ENCODE results near the gene HTT-AS. TPM values are rescaled to one million over a fixed set of nuclear protein-coding genes. Genes with fewer than 3 reads are reported as not detected.

HTT-AS gene
- total and polyA plus RNA-seq, 4 donors: not detected

GRCh38 chr4:3069661-3070199 is 4.6 kb downstream of the HTT-AS start:
- Histone ChIP-seq H3K27ac (ENCODE audit: low read depth in 1 of 2, low read length in 2 of 2) (no peak overlapping the region), H3K4me3 (ENCODE audit: low read length in 2 of 2) (no peak overlapping the region), H3K9me3 (ENCODE audit: control insufficient read depth, low read length) (no peaks in the 10 kb centered on the region), H3K4me1 (ENCODE audit: control insufficient read depth in 1 of 2, insufficient read depth in 2 of 2, low read length in 2 of 2) (no peaks in the 10 kb centered on the region), H3K36me3 (ENCODE audit: control insufficient read depth in 1 of 2, insufficient read depth in 2 of 2, low read length in 1 of 2) (no peaks in the 10 kb centered on the region), H3K27me3 (ENCODE audit: control insufficient read depth in 1 of 2, insufficient read depth in 2 of 2, low read length in 1 of 2) (no peaks in the 10 kb centered on the region)
- 83% methylated on average over 16 of the region's 16 CpGs for WGBS, 2 donors
- intact Hi-C loops (cut with DNase I): no loop called here
- DNase-seq: no peak
- no peak for ATAC-seq (ENCODE audit: low FRiP score)

- no peaks in the 10 kb centered on the region for H3K36me3 ChIP-seq (ENCODE audit: control insufficient read depth in 1 of 2, insufficient read depth in 2 of 2, low read length in 1 of 2)
- intact Hi-C loops (cut with DNase I): no loop called here
- DNase-seq (no peak), ATAC-seq (ENCODE audit: low FRiP score) (no peak)
- H3K4me3 ChIP-seq (ENCODE audit: low read length in 2 of 2): no peak overlapping the region
- 86 to 89% methylated on average over 6 of the region's 6 CpGs for WGBS, 2 donors
- H3K4me1 ChIP-seq (ENCODE audit: control insufficient read depth in 1 of 2, insufficient read depth in 2 of 2, low read length in 2 of 2): no peaks in the 10 kb centered on the region
- H3K27me3 ChIP-seq (ENCODE audit: control insufficient read depth in 1 of 2, insufficient read depth in 2 of 2, low read length in 1 of 2): no peaks in the 10 kb centered on the region
- no peaks in the 10 kb centered on the region for H3K9me3 ChIP-seq (ENCODE audit: control insufficient read depth, low read length)
- H3K27ac ChIP-seq (ENCODE audit: low read depth in 1 of 2, low read length in 2 of 2): no peak overlapping the region
Measured at GRCh38 chr4:3067473-3068001, 6.8 kb downstream of the HTT-AS start.

- no peak for ATAC-seq (ENCODE audit: low FRiP score)
- H3K4me1 ChIP-seq (ENCODE audit: control insufficient read depth in 1 of 2, insufficient read depth in 2 of 2, low read length in 2 of 2): no peaks in the 10 kb centered on the region
- H3K27ac ChIP-seq (ENCODE audit: low read depth in 1 of 2, low read length in 2 of 2): no peak overlapping the region
- DNase-seq: no peak
- no peaks in the 10 kb centered on the region for H3K27me3 ChIP-seq (ENCODE audit: control insufficient read depth in 1 of 2, insufficient read depth in 2 of 2, low read length in 1 of 2)
- intact Hi-C loops (cut with DNase I): no loop called here
- H3K9me3 ChIP-seq (ENCODE audit: control insufficient read depth, low read length): no peaks in the 10 kb centered on the region
- no peak overlapping the region for H3K4me3 ChIP-seq (ENCODE audit: low read length in 2 of 2)
- no peaks in the 10 kb centered on the region for H3K36me3 ChIP-seq (ENCODE audit: control insufficient read depth in 1 of 2, insufficient read depth in 2 of 2, low read length in 1 of 2)
- 88% methylated on average over 6 of the region's 6 CpGs for WGBS, 2 donors
Measured at GRCh38 chr4:3066836-3067400, 7.4 kb downstream of the HTT-AS start.

- Histone ChIP-seq H3K9me3 (ENCODE audit: control insufficient read depth, low read length) (no peaks in the 10 kb centered on the region), H3K36me3 (ENCODE audit: control insufficient read depth in 1 of 2, insufficient read depth in 2 of 2, low read length in 1 of 2) (no peaks in the 10 kb centered on the region), H3K27ac (ENCODE audit: low read depth in 1 of 2, low read length in 2 of 2) (no peak overlapping the region), H3K4me3 (ENCODE audit: low read length in 2 of 2) (no peak overlapping the region), H3K4me1 (ENCODE audit: control insufficient read depth in 1 of 2, insufficient read depth in 2 of 2, low read length in 2 of 2) (no peaks in the 10 kb centered on the region), H3K27me3 (ENCODE audit: control insufficient read depth in 1 of 2, insufficient read depth in 2 of 2, low read length in 1 of 2) (no peaks in the 10 kb centered on the region)
- no peak for DNase-seq
- no peak for ATAC-seq (ENCODE audit: low FRiP score)
- WGBS, 2 donors: 90 to 95% methylated on average over 3 of the region's 3 CpGs
- intact Hi-C loops (cut with DNase I): no loop called here
Measured at GRCh38 chr4:3065551-3065950, 8.8 kb downstream of the HTT-AS start.

GRCh38 chr4:3062471-3062870 is 11.9 kb downstream of the HTT-AS start:
- 89 to 91% methylated on average over 12 of the region's 12 CpGs for WGBS, 2 donors
- Histone ChIP-seq H3K27ac (ENCODE audit: low read depth in 1 of 2, low read length in 2 of 2) (no peak overlapping the region), H3K36me3 (ENCODE audit: control insufficient read depth in 1 of 2, insufficient read depth in 2 of 2, low read length in 1 of 2) (no peaks in the 10 kb centered on the region), H3K9me3 (ENCODE audit: control insufficient read depth, low read length) (no peaks in the 10 kb centered on the region), H3K27me3 (ENCODE audit: control insufficient read depth in 1 of 2, insufficient read depth in 2 of 2, low read length in 1 of 2) (no peaks in the 10 kb centered on the region), H3K4me3 (ENCODE audit: low read length in 2 of 2) (no peak overlapping the region), H3K4me1 (ENCODE audit: control insufficient read depth in 1 of 2, insufficient read depth in 2 of 2, low read length in 2 of 2) (no peaks in the 10 kb centered on the region)
- intact Hi-C loops (cut with DNase I): no loop called here
- no peak for ATAC-seq (ENCODE audit: low FRiP score)
- no peak for DNase-seq

- 89 to 90% methylated on average over 6 of the region's 6 CpGs for WGBS, 2 donors
- H3K27me3 ChIP-seq (ENCODE audit: control insufficient read depth in 1 of 2, insufficient read depth in 2 of 2, low read length in 1 of 2): no peaks in the 10 kb centered on the region
- no peak overlapping the region for H3K27ac ChIP-seq (ENCODE audit: low read depth in 1 of 2, low read length in 2 of 2)
- intact Hi-C loops (cut with DNase I): no loop called here
- no peaks in the 10 kb centered on the region for H3K4me1 ChIP-seq (ENCODE audit: control insufficient read depth in 1 of 2, insufficient read depth in 2 of 2, low read length in 2 of 2)
- ATAC-seq (ENCODE audit: low FRiP score): no peak
- no peak overlapping the region for H3K4me3 ChIP-seq (ENCODE audit: low read length in 2 of 2)
- no peak for DNase-seq
- no peaks in the 10 kb centered on the region for H3K9me3 ChIP-seq (ENCODE audit: control insufficient read depth, low read length)
- no peaks in the 10 kb centered on the region for H3K36me3 ChIP-seq (ENCODE audit: control insufficient read depth in 1 of 2, insufficient read depth in 2 of 2, low read length in 1 of 2)
Measured at GRCh38 chr4:3060946-3061345, 13.4 kb downstream of the HTT-AS start.

GRCh38 chr4:3059943-3060342 is 14.4 kb downstream of the HTT-AS start:
- Histone ChIP-seq H3K27ac (ENCODE audit: low read depth in 1 of 2, low read length in 2 of 2) (no peak overlapping the region), H3K36me3 (ENCODE audit: control insufficient read depth in 1 of 2, insufficient read depth in 2 of 2, low read length in 1 of 2) (peaks cover 0 to 4% of the 10 kb centered on the region in 2 donors), H3K4me3 (ENCODE audit: low read length in 2 of 2) (no peak overlapping the region), H3K4me1 (ENCODE audit: control insufficient read depth in 1 of 2, insufficient read depth in 2 of 2, low read length in 2 of 2) (no peaks in the 10 kb centered on the region), H3K27me3 (ENCODE audit: control insufficient read depth in 1 of 2, insufficient read depth in 2 of 2, low read length in 1 of 2) (no peaks in the 10 kb centered on the region), H3K9me3 (ENCODE audit: control insufficient read depth, low read length) (no peaks in the 10 kb centered on the region)
- WGBS, 2 donors: 83 to 87% methylated on average over 6 of the region's 6 CpGs
- no peak for DNase-seq
- ATAC-seq (ENCODE audit: low FRiP score): no peak
- intact Hi-C loops (cut with DNase I): no loop called here

- Histone ChIP-seq H3K9me3 (ENCODE audit: control insufficient read depth, low read length) (no peaks in the 10 kb centered on the region), H3K27me3 (ENCODE audit: control insufficient read depth in 1 of 2, insufficient read depth in 2 of 2, low read length in 1 of 2) (no peaks in the 10 kb centered on the region), H3K4me3 (ENCODE audit: low read length in 2 of 2) (no peak overlapping the region), H3K4me1 (ENCODE audit: control insufficient read depth in 1 of 2, insufficient read depth in 2 of 2, low read length in 2 of 2) (no peaks in the 10 kb centered on the region), H3K27ac (ENCODE audit: low read depth in 1 of 2, low read length in 2 of 2) (no peak overlapping the region), H3K36me3 (ENCODE audit: control insufficient read depth in 1 of 2, insufficient read depth in 2 of 2, low read length in 1 of 2) (peaks cover 0 to 4% of the 10 kb centered on the region in 2 donors)
- DNase-seq (no peak), ATAC-seq (ENCODE audit: low FRiP score) (no peak)
- intact Hi-C loops (cut with DNase I): no loop called here
- 97 to 100% methylated on average over 2 of the region's 2 CpGs for WGBS, 2 donors
Measured at GRCh38 chr4:3054169-3054759, 20.1 kb downstream of the HTT-AS start.

Measured in aorta (tissue), 5 donors.